ENCODE results near the gene GPRIN3. TPM values are rescaled to one million over a fixed set of nuclear protein-coding genes. Genes with fewer than 3 reads are reported as not detected.
"Not testable (repeated sequence)": the region's sequence is repeated elsewhere in the genome, so short reads cannot be mapped to it uniquely, and the experiment has no call there.

Gene GPRIN3
- total RNA-seq, 1 donor from 2014 or later, result 7.3 TPM

- DNase-seq (ENCODE audit: low spot score), result no peak
- intact Hi-C loops (cut with DNase I), result no loop called here
These were observed 39.8 kb downstream of the GPRIN3 start for GRCh38 chr4:89267846-89268245.

GRCh38 chr4:89267392-89267791 lies 40.2 kb downstream of the GPRIN3 start:
- no peak for DNase-seq (ENCODE audit: low spot score)
- intact Hi-C loops (cut with DNase I), result no loop called here

DNA sequence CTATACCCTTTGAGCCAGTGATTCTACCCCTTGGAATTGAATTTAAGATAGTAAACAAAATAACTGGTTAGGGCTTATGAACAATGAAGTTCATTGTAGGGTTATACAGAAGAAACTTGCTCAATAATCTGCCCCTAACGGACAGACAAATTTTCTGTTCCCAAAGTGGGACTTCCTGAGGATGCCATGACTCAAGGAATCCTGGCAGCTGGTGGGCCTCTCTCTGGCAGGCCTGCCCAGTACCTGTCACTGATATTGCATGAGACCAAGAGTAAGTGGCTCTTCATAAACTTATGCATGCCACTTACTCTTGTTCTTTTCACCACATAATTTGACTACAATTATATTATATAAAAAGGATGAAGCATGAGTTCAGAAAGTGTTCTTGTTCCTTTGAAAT lies 41.5 kb downstream of the GPRIN3 start:
- no peak for DNase-seq (ENCODE audit: low spot score)
- intact Hi-C loops (cut with DNase I), result no loop called here

- no peak for DNase-seq (ENCODE audit: low spot score)
- intact Hi-C loops (cut with DNase I), result no loop called here
These were observed 44.3 kb downstream of the GPRIN3 start for GRCh38 chr4:89263265-89263664.

- intact Hi-C loops (cut with DNase I), result loop anchor here (5.0 kb wide), 1 partner anchor 48 kb away; the partner anchor contains the start of gene GPRIN3
- no peak for DNase-seq (ENCODE audit: low spot score)
These were observed 48.1 kb downstream of the GPRIN3 start for GRCh38 chr4:89259301-89260028.

GRCh38 chr4:89258506-89258905 lies 49.1 kb downstream of the GPRIN3 start:
- DNase-seq (ENCODE audit: low spot score), result no peak
- intact Hi-C loops (cut with DNase I), result loop anchor here (5.0 kb wide), 1 partner anchor 49 kb away; the partner anchor contains the start of gene GPRIN3

DNA sequence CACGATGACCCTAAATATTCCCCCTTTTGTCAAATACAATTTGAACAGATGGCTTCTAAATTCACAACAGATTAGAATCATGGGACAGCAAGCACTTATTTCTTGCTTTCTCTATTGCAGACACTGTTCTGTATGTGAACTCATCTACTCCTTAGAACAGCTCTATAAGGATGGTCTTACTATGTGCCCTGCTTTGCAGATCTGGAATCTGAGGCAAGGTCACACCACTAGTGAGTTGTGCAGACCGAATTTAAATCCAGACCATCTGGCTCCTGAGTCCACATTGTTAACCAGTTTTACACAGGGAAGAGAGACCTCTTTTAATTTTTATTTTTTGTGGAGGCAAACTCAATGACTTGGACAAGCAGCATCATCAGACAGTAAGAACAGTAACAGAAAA lies 50.2 kb downstream of the GPRIN3 start:
- no peak for DNase-seq (ENCODE audit: low spot score)
- intact Hi-C loops (cut with DNase I), result loop anchor here (5.0 kb wide), 1 partner anchor 50 kb away; the partner anchor contains the start of gene GPRIN3

- DNase-seq (ENCODE audit: low spot score), result no peak
- intact Hi-C loops (cut with DNase I), result loop anchor here (5.0 kb wide), 1 partner anchor 51 kb away; the partner anchor contains the start of gene GPRIN3
These were observed 51.3 kb downstream of the GPRIN3 start for GRCh38 chr4:89256203-89256800.

DNA sequence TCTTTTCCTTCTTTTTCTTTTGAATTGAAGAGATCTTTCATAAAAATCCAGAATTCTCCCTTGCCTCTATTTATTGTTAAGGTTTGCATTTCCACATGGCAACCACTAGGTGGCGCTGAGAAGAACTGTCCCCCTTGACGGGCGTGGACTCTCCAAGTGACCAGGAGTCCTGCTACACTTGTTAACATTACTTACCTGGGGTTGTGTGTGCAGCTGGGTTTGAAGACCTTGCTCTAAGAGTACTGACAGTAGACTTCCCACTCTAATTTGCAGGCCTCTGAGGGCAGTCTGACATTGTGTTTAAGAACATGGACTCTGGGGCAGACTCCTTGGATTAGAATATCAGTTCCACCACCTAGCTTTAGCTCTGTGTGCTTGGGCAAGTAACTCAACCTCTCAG lies 52.8 kb downstream of the GPRIN3 start:
- intact Hi-C loops (cut with DNase I), result loop anchor here (5.0 kb wide), 1 partner anchor 52 kb away; the partner anchor contains the start of gene GPRIN3
- DNase-seq (ENCODE audit: low spot score), result no peak

DNA sequence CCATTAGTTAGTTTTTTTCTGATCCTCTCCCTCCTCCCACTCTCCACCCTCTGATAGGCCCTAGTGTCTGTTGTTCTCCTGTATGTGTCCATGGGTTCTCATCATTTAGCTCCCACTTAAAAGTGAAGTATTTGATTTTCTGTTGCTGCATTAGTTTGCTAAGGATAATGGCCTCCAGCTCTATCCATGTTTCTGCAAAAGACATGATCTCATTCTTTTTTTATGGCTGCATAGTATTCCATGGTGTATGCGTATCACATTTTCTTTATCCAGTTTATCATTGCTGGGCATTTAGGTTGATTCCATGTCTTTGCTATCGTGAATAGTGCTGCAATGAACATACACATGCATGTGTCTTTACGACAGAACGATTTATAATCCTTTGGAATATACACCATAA lies 53.3 kb downstream of the GPRIN3 start:
- intact Hi-C loops (cut with DNase I), result not testable (repeated sequence)

GRCh38 chr4:89253935-89254334 lies 53.7 kb downstream of the GPRIN3 start:
- no peak for DNase-seq (ENCODE audit: low spot score)
- intact Hi-C loops (cut with DNase I), result no loop called here

More for the DNA sequence above, 53.3 kb downstream of the GPRIN3 start:
- DNase-seq (ENCODE audit: low spot score), result not testable (repeated sequence)

- intact Hi-C loops (cut with DNase I), result no loop called here
- no peak for DNase-seq (ENCODE audit: low spot score)
These were observed 54.3 kb downstream of the GPRIN3 start for GRCh38 chr4:89253311-89253710.

- DNase-seq (ENCODE audit: low spot score), result no peak
- intact Hi-C loops (cut with DNase I), result no loop called here
These were observed 56.2 kb downstream of the GPRIN3 start for GRCh38 chr4:89251396-89251795.

DNA sequence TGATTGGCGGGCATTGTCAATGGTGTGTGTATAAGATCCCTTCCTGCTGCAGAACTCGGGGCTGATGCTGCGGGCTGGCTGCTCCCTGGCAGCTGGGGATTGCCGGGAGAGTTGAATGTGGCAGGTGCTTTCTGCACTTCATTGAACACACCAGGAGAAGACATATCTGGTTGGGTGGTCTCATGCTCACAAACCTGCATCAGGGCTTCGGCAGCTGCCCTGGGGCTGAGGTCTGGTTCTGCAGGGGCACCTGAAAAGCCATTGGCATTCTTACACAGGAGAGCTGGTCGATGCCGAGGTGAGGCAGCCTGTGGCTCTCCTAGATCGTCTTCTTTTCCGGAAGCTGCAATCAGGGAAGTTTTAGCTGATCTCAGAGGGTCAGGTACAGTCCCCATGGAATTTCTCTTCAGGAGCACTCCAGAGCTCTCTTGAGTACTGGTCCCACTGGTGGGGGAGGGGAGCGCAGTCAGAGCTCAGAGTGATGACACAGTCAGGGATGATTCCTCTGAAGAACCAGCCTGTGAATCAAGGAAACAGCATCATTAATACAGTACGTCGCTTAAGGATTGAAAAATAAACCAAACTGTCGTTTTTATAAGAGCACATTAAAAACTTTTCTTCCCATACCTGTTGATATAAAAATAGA lies 57.8 kb downstream of the GPRIN3 start:
- DNase-seq (ENCODE audit: low spot score), result no peak
- intact Hi-C loops (cut with DNase I), result no loop called here

GRCh38 chr4:89249313-89249712 lies 58.3 kb downstream of the GPRIN3 start:
- DNase-seq (ENCODE audit: low spot score), result no peak
- intact Hi-C loops (cut with DNase I), result no loop called here

- intact Hi-C loops (cut with DNase I), result no loop called here
- DNase-seq (ENCODE audit: low spot score), result no peak
These were observed 58.7 kb downstream of the GPRIN3 start for GRCh38 chr4:89248879-89249281.

DNA sequence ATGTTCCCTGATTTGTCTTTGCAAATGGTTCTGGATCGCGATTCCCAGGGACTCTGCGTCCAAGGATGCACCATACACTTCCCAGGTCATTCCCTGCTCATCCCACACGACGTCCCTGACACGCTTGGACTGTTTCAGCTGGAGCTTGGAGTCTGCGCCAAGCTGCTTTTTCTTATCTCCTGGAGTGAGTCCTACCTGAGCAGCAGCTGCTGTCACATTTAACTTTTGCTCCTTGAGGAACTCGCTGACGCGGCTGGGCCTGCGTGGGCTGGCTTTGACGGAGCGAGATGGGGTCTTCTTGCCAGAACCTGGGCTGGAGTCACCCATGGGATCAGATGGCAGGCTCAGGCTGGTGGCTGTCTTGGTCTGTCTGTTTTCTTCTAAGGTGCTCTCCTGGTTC lies 59.6 kb downstream of the GPRIN3 start:
- DNase-seq (ENCODE audit: low spot score), result no peak
- intact Hi-C loops (cut with DNase I), result no loop called here

DNA sequence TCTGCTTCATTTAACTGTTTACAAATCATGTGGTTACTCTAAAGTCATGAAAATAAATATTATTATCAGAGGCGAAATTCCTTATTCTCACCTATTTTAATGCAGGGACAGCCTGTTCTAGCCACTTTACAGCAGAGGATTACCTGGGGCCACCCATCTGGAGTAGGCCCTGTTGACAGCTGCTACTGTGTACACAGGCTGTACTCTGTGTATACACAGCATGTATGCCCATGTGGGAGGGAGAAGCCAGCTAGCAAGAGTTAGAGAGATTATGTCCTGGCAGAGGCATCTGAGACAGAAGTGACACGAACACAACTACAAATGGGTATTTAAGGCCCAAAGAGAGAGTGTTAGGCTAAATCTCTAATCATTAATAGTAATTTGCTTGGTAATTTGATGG lies 62.1 kb downstream of the GPRIN3 start:
- intact Hi-C loops (cut with DNase I), result loop anchor here (2.0 kb wide), 1 partner anchor 61 kb away; the partner anchor contains the start of gene GPRIN3
- DNase-seq (ENCODE audit: low spot score), result no peak

- no peak for DNase-seq (ENCODE audit: low spot score)
- intact Hi-C loops (cut with DNase I), result loop anchor here (2.0 kb wide), 1 partner anchor 63 kb away; the partner anchor contains the start of gene GPRIN3
These were observed 63.8 kb downstream of the GPRIN3 start for GRCh38 chr4:89243733-89244252.
